WTC11 (cell line): ENCODE results near the gene RASA2.

Experiments
- NFYB ChIP-seq: sonication (generic); formaldehyde crosslinking; conservative IDR thresholded peaks from 2 replicates; pipeline ENCODE4 v1.8.0; 2022; ENCODE audit warnings: low read depth, missing genetic modification reagents
- NR3C1 ChIP-seq: sonication (generic); formaldehyde crosslinking; conservative IDR thresholded peaks from 2 replicates; pipeline ENCODE4 v1.8.1; 2023; ENCODE audit warnings: low read depth, mild to moderate bottlenecking, missing genetic modification reagents
- TCF7 ChIP-seq: sonication (generic); formaldehyde crosslinking; IDR thresholded peaks from 2 replicates; pipeline ENCODE4 v1.8.0; 2022; ENCODE audit warnings: mild to moderate bottlenecking, low read depth, missing genetic modification reagents, moderate library complexity
- ZNF317 ChIP-seq: sonication (generic); formaldehyde crosslinking; IDR thresholded peaks from 2 replicates; pipeline ENCODE4 v1.8.1; 2023; ENCODE audit warnings: low read depth, mild to moderate bottlenecking, moderate library complexity, missing genetic modification reagents, borderline replicate concordance
- ZNF396 ChIP-seq: fragments of 250-450 bp; sonication (Bioruptor Pico); IDR thresholded peaks from 2 replicates; pipeline ENCODE4 v1.8.0; 2021; ENCODE audit warnings: mild to moderate bottlenecking, moderate library complexity, borderline replicate concordance
- TF ChIP-seq, protein P1 (sequence below): fragments of 200-600 bp; IDR thresholded peaks from 2 replicates; pipeline ENCODE4 v1.8.0; 2022; ENCODE audit warnings: antibody characterized with exemption
- TF ChIP-seq, protein P2 (sequence below): sonication (generic); formaldehyde crosslinking; IDR thresholded peaks from 2 replicates; pipeline ENCODE4 v1.8.1; 2023; ENCODE audit warnings: mild to moderate bottlenecking, missing genetic modification reagents, moderate library complexity
- TF ChIP-seq, protein P3 (sequence below): sonication (generic); formaldehyde crosslinking; IDR thresholded peaks from 2 replicates; pipeline ENCODE4 v1.8.0; 2022; ENCODE audit warnings: mild to moderate bottlenecking, missing genetic modification reagents
- TF ChIP-seq, protein P4 (sequence below): sonication (generic); formaldehyde crosslinking; IDR thresholded peaks from 2 replicates; pipeline ENCODE4 v1.8.1; 2023; ENCODE audit warnings: mild to moderate bottlenecking, moderate library complexity, missing genetic modification reagents
- TF ChIP-seq, protein P5 (sequence below): sonication (generic); formaldehyde crosslinking; conservative IDR thresholded peaks from 2 replicates; pipeline ENCODE4 v1.8.1; 2022; ENCODE audit warnings: mild to moderate bottlenecking, missing genetic modification reagents

DNA sequence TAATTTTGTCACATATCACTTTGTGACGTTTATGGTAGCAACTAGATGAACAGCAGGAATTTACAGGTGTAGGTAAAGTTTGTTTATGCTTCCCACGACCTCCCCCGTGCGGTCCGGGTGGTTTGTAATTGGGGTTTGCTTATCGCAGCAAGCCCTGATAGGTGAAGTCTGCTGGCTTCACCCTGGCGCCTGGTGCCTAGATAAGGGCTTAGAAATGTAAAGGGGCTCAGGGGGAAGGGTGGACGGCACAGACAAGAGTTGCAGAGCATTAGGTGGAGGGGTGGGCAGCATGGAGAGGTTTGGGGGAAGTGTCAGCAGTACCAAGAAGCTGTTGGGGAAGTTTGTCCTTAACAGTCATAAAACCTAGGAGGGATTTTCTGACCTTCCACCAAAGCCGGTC, 143.1 kb downstream of the RASA2 start:
- TF ChIP-seq, protein P1, sequence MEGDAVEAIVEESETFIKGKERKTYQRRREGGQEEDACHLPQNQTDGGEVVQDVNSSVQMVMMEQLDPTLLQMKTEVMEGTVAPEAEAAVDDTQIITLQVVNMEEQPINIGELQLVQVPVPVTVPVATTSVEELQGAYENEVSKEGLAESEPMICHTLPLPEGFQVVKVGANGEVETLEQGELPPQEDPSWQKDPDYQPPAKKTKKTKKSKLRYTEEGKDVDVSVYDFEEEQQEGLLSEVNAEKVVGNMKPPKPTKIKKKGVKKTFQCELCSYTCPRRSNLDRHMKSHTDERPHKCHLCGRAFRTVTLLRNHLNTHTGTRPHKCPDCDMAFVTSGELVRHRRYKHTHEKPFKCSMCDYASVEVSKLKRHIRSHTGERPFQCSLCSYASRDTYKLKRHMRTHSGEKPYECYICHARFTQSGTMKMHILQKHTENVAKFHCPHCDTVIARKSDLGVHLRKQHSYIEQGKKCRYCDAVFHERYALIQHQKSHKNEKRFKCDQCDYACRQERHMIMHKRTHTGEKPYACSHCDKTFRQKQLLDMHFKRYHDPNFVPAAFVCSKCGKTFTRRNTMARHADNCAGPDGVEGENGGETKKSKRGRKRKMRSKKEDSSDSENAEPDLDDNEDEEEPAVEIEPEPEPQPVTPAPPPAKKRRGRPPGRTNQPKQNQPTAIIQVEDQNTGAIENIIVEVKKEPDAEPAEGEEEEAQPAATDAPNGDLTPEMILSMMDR, result no peak
- TF ChIP-seq ZNF317 (CRISPR knock-in tag), result no peak
- TF ChIP-seq, protein P2, sequence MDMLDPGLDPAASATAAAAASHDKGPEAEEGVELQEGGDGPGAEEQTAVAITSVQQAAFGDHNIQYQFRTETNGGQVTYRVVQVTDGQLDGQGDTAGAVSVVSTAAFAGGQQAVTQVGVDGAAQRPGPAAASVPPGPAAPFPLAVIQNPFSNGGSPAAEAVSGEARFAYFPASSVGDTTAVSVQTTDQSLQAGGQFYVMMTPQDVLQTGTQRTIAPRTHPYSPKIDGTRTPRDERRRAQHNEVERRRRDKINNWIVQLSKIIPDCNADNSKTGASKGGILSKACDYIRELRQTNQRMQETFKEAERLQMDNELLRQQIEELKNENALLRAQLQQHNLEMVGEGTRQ (CRISPR knock-in tag), result no peak
- TF ChIP-seq TCF7 (CRISPR knock-in tag), result no peak
- TF ChIP-seq ZNF396, result no peak
- no peak for TF ChIP-seq NFYB
- TF ChIP-seq, protein P3, sequence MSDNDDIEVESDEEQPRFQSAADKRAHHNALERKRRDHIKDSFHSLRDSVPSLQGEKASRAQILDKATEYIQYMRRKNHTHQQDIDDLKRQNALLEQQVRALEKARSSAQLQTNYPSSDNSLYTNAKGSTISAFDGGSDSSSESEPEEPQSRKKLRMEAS (CRISPR knock-in tag), result no peak
- TF ChIP-seq, protein P4, sequence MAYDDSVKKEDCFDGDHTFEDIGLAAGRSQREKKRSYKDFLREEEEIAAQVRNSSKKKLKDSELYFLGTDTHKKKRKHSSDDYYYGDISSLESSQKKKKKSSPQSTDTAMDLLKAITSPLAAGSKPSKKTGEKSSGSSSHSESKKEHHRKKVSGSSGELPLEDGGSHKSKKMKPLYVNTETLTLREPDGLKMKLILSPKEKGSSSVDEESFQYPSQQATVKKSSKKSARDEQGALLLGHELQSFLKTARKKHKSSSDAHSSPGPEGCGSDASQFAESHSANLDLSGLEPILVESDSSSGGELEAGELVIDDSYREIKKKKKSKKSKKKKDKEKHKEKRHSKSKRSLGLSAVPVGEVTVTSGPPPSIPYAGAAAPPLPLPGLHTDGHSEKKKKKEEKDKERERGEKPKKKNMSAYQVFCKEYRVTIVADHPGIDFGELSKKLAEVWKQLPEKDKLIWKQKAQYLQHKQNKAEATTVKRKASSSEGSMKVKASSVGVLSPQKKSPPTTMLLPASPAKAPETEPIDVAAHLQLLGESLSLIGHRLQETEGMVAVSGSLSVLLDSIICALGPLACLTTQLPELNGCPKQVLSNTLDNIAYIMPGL, result no peak
- TF ChIP-seq NR3C1 (CRISPR knock-in tag), result no peak
- TF ChIP-seq, protein P5, sequence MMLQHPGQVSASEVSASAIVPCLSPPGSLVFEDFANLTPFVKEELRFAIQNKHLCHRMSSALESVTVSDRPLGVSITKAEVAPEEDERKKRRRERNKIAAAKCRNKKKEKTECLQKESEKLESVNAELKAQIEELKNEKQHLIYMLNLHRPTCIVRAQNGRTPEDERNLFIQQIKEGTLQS, result no peak
